HCT116 (cell line): ENCODE measurements around the gene LRFN4.

Experiments used
- CBX3 ChIP-seq: IDR thresholded peaks from 2 replicates; pipeline ENCODE4 v1.6.1; 2012; ENCODE audit warnings: low read depth
- CEBPB ChIP-seq: IDR thresholded peaks from 2 replicates; pipeline ENCODE4 v1.6.1; 2012; ENCODE audit warnings: low read depth
- CTCF ChIP-seq, 3 experiments: fragments of 200-600 bp in 1 of 3; sonication (generic) in 1 of 3; IDR thresholded peaks in 2 of 3; conservative IDR thresholded peaks in 1 of 3; 2 replicates each; pipeline ENCODE4 v1.5.1; 2012 to 2017; ENCODE audit warnings: low read depth in 2 of 3, low read length in 2 of 3, antibody characterized with exemption in 1 of 3, borderline replicate concordance in 1 of 3, control low read depth in 1 of 3, mild to moderate bottlenecking in 1 of 3, mixed read lengths in 1 of 3, mixed run types in 1 of 3, moderate library complexity in 1 of 3; ENCODE audit not compliant: insufficient read depth in 1 of 3
- ELF1 ChIP-seq: IDR thresholded peaks from 2 replicates; pipeline ENCODE4 v1.6.1; 2012; ENCODE audit warnings: low read depth, borderline replicate concordance
- JUND ChIP-seq: IDR thresholded peaks from 2 replicates; pipeline ENCODE4 v1.6.1; 2012
- MAX ChIP-seq: IDR thresholded peaks from 2 replicates; pipeline ENCODE4 v1.6.1; 2012
- POLR2A ChIP-seq: IDR thresholded peaks from 2 replicates; pipeline ENCODE4 v1.7.0; 2011; ENCODE audit warnings: borderline replicate concordance; ENCODE audit not compliant: insufficient read depth, insufficient read length; ENCODE audit errors: extremely low read depth
- POLR2AphosphoS5 ChIP-seq: IDR thresholded peaks from 2 replicates; pipeline ENCODE4 v1.6.1; 2011; ENCODE audit warnings: mild to moderate bottlenecking, low read depth, low read length, moderate library complexity
- RAD21 ChIP-seq: IDR thresholded peaks from 2 replicates; pipeline ENCODE4 v1.6.1; 2012; ENCODE audit warnings: low read depth, mild to moderate bottlenecking
- REST ChIP-seq: IDR thresholded peaks from 2 replicates; pipeline ENCODE4 v1.6.1; 2012; ENCODE audit warnings: low read depth
- SP1 ChIP-seq: IDR thresholded peaks from 2 replicates; pipeline ENCODE4 v1.6.1; 2012; ENCODE audit warnings: low read depth
- ZFX ChIP-seq: fragments of 450-650 bp; IDR thresholded peaks from 2 replicates; pipeline ENCODE4 v1.6.1; 2017
- ZNF274 ChIP-seq: fragments of 200-500 bp; sonication (Bioruptor generic); IDR thresholded peaks from 2 replicates; pipeline ENCODE4 v1.6.1; 2014; ENCODE audit warnings: mild to moderate bottlenecking, low read depth, low read length, inconsistent platforms

- no peak; a peak in 1 of 6 replicates for TF ChIP-seq CTCF (IDR thresholded peaks at IDR 0.05 in 2 of 3, conservative IDR thresholded peaks at IDR 0.05 in 1 of 3; ENCODE audit: borderline replicate concordance in 1 of 3, insufficient read depth in 1 of 3, low read depth in 2 of 3, low read length in 2 of 3)
- TF ChIP-seq CBX3 = no peak
- no peak for TF ChIP-seq SP1
- no peak for TF ChIP-seq POLR2A
- TF ChIP-seq CEBPB = no peak
- TF ChIP-seq MAX = no peak
- no peak for TF ChIP-seq ZNF274
- no peak for TF ChIP-seq REST
- no peak for TF ChIP-seq ZFX
- no peak for TF ChIP-seq RAD21
- TF ChIP-seq POLR2AphosphoS5 = no peak
- no peak for TF ChIP-seq JUND
- TF ChIP-seq ELF1 = no peak
Observed at GRCh38 chr11:66845876-66846212, 11.0 kb upstream of the LRFN4 start.
